Thyroid gland (tissue), 4 donors: ENCODE measurements around the gene IMPA2. TPM values are rescaled to one million over a fixed set of nuclear protein-coding genes. Genes with fewer than 3 reads are reported as not detected.
"Not testable (repeated sequence)": the region's sequence is repeated elsewhere in the genome, so short reads cannot be mapped to it uniquely, and the experiment has no call there.

ENCODE experiments used
- DNase-seq, 2 donors: peaks; one replicate each; pipeline ENCODE4 v3.0.0-alpha.2; 2019
- H3K27ac ChIP-seq, 3 donors: fragments of 200-600 bp; sonication (generic); 1 replicate in 2 of 3; 2 replicates in 1 of 3; pipeline ENCODE4 v1.5.1; 2016 to 2019; ENCODE audit warnings: mild to moderate bottlenecking in 1 of 3, moderate library complexity in 1 of 3
- H3K27me3 ChIP-seq: fragments of 200-600 bp; sonication (generic); one replicate; pipeline ENCODE4 v1.5.1; 2019
- H3K36me3 ChIP-seq, 2 donors: fragments of 200-600 bp; sonication (generic); one replicate each; pipeline ENCODE4 v1.5.1; 2016 to 2019
- H3K4me1 ChIP-seq, 2 donors: fragments of 200-600 bp; sonication (generic); one replicate each; pipeline ENCODE4 v1.5.1; 2017 to 2019
- H3K4me3 ChIP-seq, 3 donors: fragments of 200-600 bp; sonication (generic); replicated peaks in 1 of 3; 1 replicate in 2 of 3; 2 replicates in 1 of 3; pipeline ENCODE4 v1.5.1; 2016; ENCODE audit warnings: mild to moderate bottlenecking in 1 of 3
- H3K9me3 ChIP-seq: fragments of 200-600 bp; sonication (generic); one replicate; pipeline ENCODE4 v1.5.1; 2017
- CTCF ChIP-seq, 6 experiments: fragments of 200-600 bp in 3 of 6; fragments of 450-650 bp in 3 of 6; sonication (generic) in 3 of 6; IDR thresholded peaks; one replicate each; pipeline ENCODE4 v1.5.1; 2016 to 2019; ENCODE audit warnings: antibody characterized with exemption in 6 of 6, mild to moderate bottlenecking in 2 of 6, inconsistent platforms in 1 of 6, moderate library complexity in 1 of 6
- POLR2A ChIP-seq, 2 donors: fragments of 450-650 bp; IDR thresholded peaks; one replicate each; pipeline ENCODE4 v1.6.1; 2017; ENCODE audit warnings: antibody characterized with exemption in 2 of 2, mild to moderate bottlenecking in 2 of 2, moderate library complexity in 1 of 2
- WGBS, 2 donors: methylation state at CpG; one replicate each; pipeline ENCODE4 v1.1.5; 2017; 5-methylcytosine and 5-hydroxymethylcytosine counted together
- intact Hi-C: fragments of 100-400 bp; cut with DNase I; formaldehyde crosslinking; loops from one replicate; pipeline ENCODE4 v1.15.1; 2023
- total RNA-seq, 4 donors: library from RNA; depleted of rRNA; stranded (reverse); fragments of >200 nt; gene quantifications; one replicate each; pipeline ENCODE4 v1.2.3, GENCODE V29; 2016

IMPA2 gene
- total RNA-seq, 4 donors from 2014 or later, result 42.5 to 75.8 (median 54.3) TPM

GRCh38 chr18:12067671-12068070 is 86.4 kb downstream of the IMPA2 start:
- H3K4me3 ChIP-seq, result no peak overlapping the region
- TF ChIP-seq CTCF (IDR thresholded peaks at IDR 0.05) (no peak), POLR2A (IDR thresholded peaks at IDR 0.05) (no peak)
- H3K27ac ChIP-seq, result no peak overlapping the region
- no peaks in the 10 kb centered on the region for H3K9me3 ChIP-seq
- no peak for DNase-seq
- H3K27me3 ChIP-seq, result no peaks in the 10 kb centered on the region
- no peaks in the 10 kb centered on the region for H3K4me1 ChIP-seq
- intact Hi-C loops, result no loop called here
- 97% methylated on average over 14 to 16 of the region's 26 CpGs for WGBS, 2 donors
- H3K36me3 ChIP-seq, result no peaks in the 10 kb centered on the region

DNA sequence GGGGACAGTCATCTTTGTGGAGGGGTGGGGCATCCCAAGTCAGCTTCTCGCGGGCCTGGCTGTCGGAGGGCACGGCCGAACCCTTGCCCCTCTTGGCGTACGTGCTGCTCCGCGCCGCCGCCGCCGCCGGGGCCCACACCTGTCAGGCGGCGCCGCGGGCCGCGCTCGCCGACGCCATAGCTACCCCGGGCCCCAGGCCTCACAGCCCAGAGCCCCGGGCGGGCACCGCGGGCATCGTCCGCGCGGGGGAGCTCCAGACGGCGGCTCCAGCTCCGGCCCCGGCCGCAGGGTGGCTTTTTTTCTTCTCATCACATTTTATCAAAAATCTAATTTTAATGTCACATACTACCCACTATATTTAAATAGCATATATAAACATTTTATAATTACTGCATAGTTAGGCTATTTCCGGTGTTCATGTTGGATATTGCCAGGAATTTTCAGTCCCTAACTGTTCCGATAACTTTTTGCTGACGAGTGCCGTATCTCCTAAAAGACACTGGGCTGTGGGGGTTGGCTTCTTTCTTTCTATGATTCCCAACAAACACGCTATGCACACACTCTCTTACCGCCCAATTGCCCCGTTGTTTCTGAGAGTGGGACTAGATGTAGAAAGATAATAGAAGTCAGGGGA is 87.1 kb downstream of the IMPA2 start:
- H3K27me3 ChIP-seq, DNase-seq, H3K27ac ChIP-seq, H3K9me3 ChIP-seq, H3K4me3 ChIP-seq, H3K4me1 ChIP-seq, intact Hi-C loops, H3K36me3 ChIP-seq: not testable (repeated sequence)
- 77 to 87% methylated on average over 42 to 44 of the region's 44 CpGs for WGBS, 2 donors
- TF ChIP-seq CTCF (IDR thresholded peaks at IDR 0.05), result peak in 2 of 6 experiments; percentile 9 to 25

DNA sequence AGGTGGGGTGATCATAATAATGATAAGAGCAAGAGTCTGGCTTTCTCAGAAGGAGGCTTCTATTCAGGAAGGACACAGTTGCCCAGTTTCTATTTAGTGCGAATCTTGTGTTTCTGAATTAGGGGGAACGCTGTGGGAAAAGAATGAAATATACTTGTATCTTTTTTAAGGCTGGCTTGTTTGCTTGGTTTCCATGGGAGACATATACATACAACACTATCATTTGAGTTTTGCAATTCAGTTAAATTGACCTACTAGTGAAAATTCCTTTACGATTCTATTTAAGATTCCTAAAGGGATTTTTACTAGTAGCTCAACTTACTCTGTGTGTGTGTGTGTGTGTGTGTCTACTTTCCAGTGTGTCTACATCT is 87.6 kb downstream of the IMPA2 start:
- Histone ChIP-seq H3K9me3 (no peaks in the 10 kb centered on the region), H3K4me3 (no peak overlapping the region), H3K4me1 (no peaks in the 10 kb centered on the region), H3K27me3 (no peaks in the 10 kb centered on the region), H3K36me3 (no peaks in the 10 kb centered on the region), H3K27ac (no peak overlapping the region)
- no peak for DNase-seq
- TF ChIP-seq CTCF (IDR thresholded peaks at IDR 0.05), result no peak
- TF ChIP-seq POLR2A (IDR thresholded peaks at IDR 0.05), result no peak
- intact Hi-C loops, result no loop called here
- 72 to 82% methylated on average over 3 of the region's 3 CpGs for WGBS, 2 donors

DNA sequence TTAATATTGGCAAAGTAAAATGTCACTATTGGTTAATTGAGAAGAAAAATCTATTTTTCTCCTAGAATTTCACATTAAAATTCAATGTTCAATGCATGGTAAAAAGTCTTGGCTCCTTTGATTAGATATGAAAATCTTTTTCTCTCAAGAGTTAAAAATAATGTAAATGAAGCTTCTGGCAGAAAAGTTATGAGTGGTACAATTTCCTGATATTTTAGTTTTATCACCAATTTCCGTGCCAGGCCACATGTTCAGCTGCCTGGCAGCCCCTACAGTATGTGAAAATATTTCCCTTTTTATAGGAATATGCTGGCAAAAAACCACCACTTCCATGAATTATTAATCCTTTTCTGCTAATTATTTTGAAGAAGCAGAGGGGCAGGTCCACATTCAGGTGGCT is 89.8 kb downstream of the IMPA2 start:
- H3K27me3 ChIP-seq, intact Hi-C loops, H3K27ac ChIP-seq, H3K4me3 ChIP-seq, H3K4me1 ChIP-seq, DNase-seq, H3K36me3 ChIP-seq, H3K9me3 ChIP-seq: not testable (repeated sequence)
- WGBS, 2 donors, result 85 to 86% methylated on average over 1 of the region's 1 CpG

GRCh38 chr18:12072996-12073395 is 91.7 kb downstream of the IMPA2 start:
- intact Hi-C loops, result no loop called here
- Histone ChIP-seq H3K9me3 (no peaks in the 10 kb centered on the region), H3K4me3 (no peak overlapping the region), H3K36me3 (no peaks in the 10 kb centered on the region), H3K27me3 (no peaks in the 10 kb centered on the region), H3K27ac (no peak overlapping the region), H3K4me1 (no peaks in the 10 kb centered on the region)
- TF ChIP-seq CTCF (IDR thresholded peaks at IDR 0.05) (no peak), POLR2A (IDR thresholded peaks at IDR 0.05) (no peak)
- 77 to 80% methylated on average over 1 of the region's 1 CpG for WGBS, 2 donors
- no peak for DNase-seq

DNA sequence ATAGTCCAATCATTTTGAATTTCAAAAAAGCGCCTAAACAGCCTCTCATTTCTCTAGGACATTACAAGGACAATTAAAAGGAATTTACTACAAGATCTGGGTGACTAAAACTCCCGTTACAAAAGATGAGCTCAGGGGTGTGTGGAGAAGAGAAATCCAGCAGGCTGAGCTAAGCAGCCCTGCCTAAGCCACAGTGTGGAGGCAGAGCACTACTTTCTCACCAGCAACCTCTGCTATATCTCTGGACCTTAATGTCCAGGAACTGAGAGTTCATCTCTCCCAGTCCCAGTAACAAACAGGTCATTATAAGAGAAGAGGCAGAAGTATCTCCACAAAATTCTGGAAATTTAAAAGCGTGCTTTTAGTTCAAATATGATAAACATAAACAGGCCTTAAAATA is 93.4 kb downstream of the IMPA2 start:
- Histone ChIP-seq H3K27me3 (no peaks in the 10 kb centered on the region), H3K36me3 (no peaks in the 10 kb centered on the region), H3K4me1 (peaks cover 6 to 8% of the 10 kb centered on the region in 2 donors), H3K27ac (no peak overlapping the region), H3K9me3 (no peaks in the 10 kb centered on the region), H3K4me3 (no peak overlapping the region)
- 89 to 92% methylated on average over 3 of the region's 3 CpGs for WGBS, 2 donors
- intact Hi-C loops, result no loop called here
- peak in 1 of 6 experiments; percentile 22 for TF ChIP-seq CTCF (IDR thresholded peaks at IDR 0.05)
- TF ChIP-seq POLR2A (IDR thresholded peaks at IDR 0.05), result no peak
- DNase-seq, result no peak
